SK-N-SH (cell line): ENCODE results near the gene GRM1. TPM values are rescaled to one million over a fixed set of nuclear protein-coding genes. Genes with fewer than 3 reads are reported as not detected.

Experiments used
- CTCF ChIA-PET: fragments of 300-600, 350-600 bp; formaldehyde crosslinking; extraction: SDS; loops from one replicate; lab custom pipeline; 2021; lab: Yijun Ruan, JAX
- POLR2A ChIA-PET: fragments of 350-600 bp; sonication (Branson Sonifier 250); formaldehyde crosslinking; extraction: SDS; loops from one replicate; lab custom pipeline; 2020; ENCODE audit warnings: antibody characterized with exemption, inconsistent platforms; lab: Yijun Ruan, JAX
- DNase-seq: peaks from one replicate; pipeline ENCODE4 v3.0.0; 2012
- H2AFZ ChIP-seq: fragments of 200-600 bp; sonication (generic); 2 replicates; pipeline ENCODE4 v1.8.1; 2016; ENCODE audit warnings: antibody characterized with exemption, mild to moderate bottlenecking, low read depth
- H3F3A ChIP-seq: fragments of 200-600 bp; sonication (generic); replicated peaks from 2 replicates; pipeline ENCODE3; 2016; ENCODE audit warnings: antibody characterized with exemption, mild to moderate bottlenecking; ENCODE audit not compliant: insufficient read depth
- H3K27ac ChIP-seq, 2 experiments: fragments of 200-500 bp in 1 of 2; fragments of 200-600 bp in 1 of 2; sonication (Bioruptor generic) in 1 of 2; sonication (generic), shearing (Covaris generic) in 1 of 2; 2 replicates each; pipeline versions ENCODE4 v1.5.1 to v1.6.1; 2014 to 2016; ENCODE audit warnings: low read depth in 2 of 2, inconsistent platforms in 1 of 2, low read length in 1 of 2, mild to moderate bottlenecking in 1 of 2, mixed read lengths in 1 of 2
- H3K27me3 ChIP-seq: fragments of 200-600 bp; sonication (generic), shearing (Covaris generic); 2 replicates; pipeline ENCODE4 v1.6.1; 2016; ENCODE audit warnings: mixed run types; ENCODE audit not compliant: insufficient read depth
- H3K36me3 ChIP-seq, 2 experiments: fragments of 200-500 bp in 1 of 2; fragments of 200-600 bp in 1 of 2; sonication (Bioruptor generic) in 1 of 2; sonication (generic) in 1 of 2; replicated peaks in 1 of 2; 2 replicates each; pipeline versions ENCODE3 to v1.5.1; 2014 to 2016; ENCODE audit warnings: low read length in 1 of 2, mild to moderate bottlenecking in 1 of 2; ENCODE audit not compliant: insufficient read depth in 2 of 2, control insufficient read depth in 1 of 2
- H3K4me1 ChIP-seq, 2 experiments: fragments of 200-500 bp in 1 of 2; fragments of 200-600 bp in 1 of 2; sonication (Bioruptor generic) in 1 of 2; sonication (generic), shearing (Covaris generic) in 1 of 2; 2 replicates each; pipeline versions ENCODE4 v1.5.1 to v1.6.1; 2014 to 2016; ENCODE audit warnings: low read depth in 1 of 2, low read length in 1 of 2, mixed run types in 1 of 2; ENCODE audit not compliant: insufficient read depth in 2 of 2, control insufficient read depth in 1 of 2
- H3K4me2 ChIP-seq: fragments of 200-600 bp; sonication (generic), shearing (Covaris generic); 2 replicates; pipeline ENCODE4 v1.6.1; 2017; ENCODE audit warnings: mixed run types
- H3K4me3 ChIP-seq, 2 experiments: fragments of 200-500 bp in 1 of 2; fragments of 200-600 bp in 1 of 2; sonication (Bioruptor generic) in 1 of 2; sonication (generic), shearing (Covaris generic) in 1 of 2; 2 replicates each; pipeline versions ENCODE4 v1.5.1 to v1.8.1; 2014 to 2016; ENCODE audit warnings: low read depth in 2 of 2, inconsistent platforms in 1 of 2, low read length in 1 of 2, mild to moderate bottlenecking in 1 of 2, mixed read lengths in 1 of 2, moderate library complexity in 1 of 2
- H3K79me2 ChIP-seq: fragments of 200-600 bp; sonication (generic); 2 replicates; pipeline ENCODE4 v1.8.1; 2017; ENCODE audit warnings: mild to moderate bottlenecking; ENCODE audit not compliant: insufficient read depth
- H3K9ac ChIP-seq: fragments of 200-600 bp; sonication (generic); 2 replicates; pipeline ENCODE4 v1.6.1; 2017; ENCODE audit warnings: mixed run types
- H3K9me2 ChIP-seq: fragments of 200-600 bp; sonication (generic); 2 replicates; pipeline ENCODE4 v1.6.1; 2017; ENCODE audit warnings: mixed run types
- H3K9me3 ChIP-seq: fragments of 200-600 bp; sonication (generic); 2 replicates; pipeline ENCODE4 v1.6.1; 2017; ENCODE audit warnings: mixed run types, mild to moderate bottlenecking, moderate library complexity
- H4K20me1 ChIP-seq: fragments of 200-600 bp; sonication (generic); 2 replicates; pipeline ENCODE4 v1.6.1; 2017; ENCODE audit warnings: mild to moderate bottlenecking, mixed run types; ENCODE audit not compliant: insufficient read depth
- ELF1 ChIP-seq: IDR thresholded peaks from 2 replicates; pipeline ENCODE4 v1.4.0; 2012
- EZH2phosphoT487 ChIP-seq: fragments of 200-600 bp; sonication (generic); IDR thresholded peaks from 2 replicates; pipeline ENCODE4 v1.6.1; 2017; ENCODE audit warnings: low read depth, mixed run types, mild to moderate bottlenecking, antibody characterized with exemption, moderate library complexity, borderline replicate concordance
- FOSL2 ChIP-seq: IDR thresholded peaks from 2 replicates; pipeline ENCODE4 v1.4.0; 2012; ENCODE audit warnings: low read depth, mild to moderate bottlenecking, moderate library complexity, borderline replicate concordance
- MAX ChIP-seq: IDR thresholded peaks from 2 replicates; pipeline ENCODE4 v1.4.0; 2012; ENCODE audit warnings: low read depth
- NRF1 ChIP-seq: IDR thresholded peaks from 2 replicates; pipeline ENCODE4 v1.6.1; 2012; ENCODE audit warnings: low read depth, mild to moderate bottlenecking, low read length
- YY1 ChIP-seq: IDR thresholded peaks from 2 replicates; pipeline ENCODE4 v1.4.0; 2012; ENCODE audit warnings: low read depth, mild to moderate bottlenecking
- WGBS: methylation state at CpG from one replicate; pipeline ENCODE4 v1.1.6; 2017; ENCODE audit warnings: low lambda C conversion rate; 5-methylcytosine and 5-hydroxymethylcytosine counted together
- polyA plus RNA-seq, 3 experiments: library from polyadenylated mRNA; depleted of rRNA; stranded (reverse); fragments of >200 nt; gene quantifications; 2 replicates each; pipeline ENCODE4 v1.2.3, GENCODE V29; 2012
- TF ChIP-seq, protein P1 (sequence below): fragments of 150-350 bp; IDR thresholded peaks from 2 replicates; pipeline ENCODE4 v1.6.1; 2017; ENCODE audit warnings: antibody characterized with exemption, low read length, low read depth, borderline replicate concordance

GRM1 gene
- polyA plus RNA-seq, 1 of the 3 experiments (the other 2 are of a cell fraction) = 0.05 TPM

GRCh38 chr6:146123616-146124015 is 94.8 kb downstream of the GRM1 start:
- Histone ChIP-seq H2AFZ (no peak overlapping the region), H3K4me1 (no peaks in the 10 kb centered on the region), H3K4me3 (no peak overlapping the region), H3K9me2 (no peaks in the 10 kb centered on the region), H3K9me3 (no peaks in the 10 kb centered on the region), H3K27ac (no peak overlapping the region), H3K79me2 (no peaks in the 10 kb centered on the region), H4K20me1 (no peaks in the 10 kb centered on the region), H3K36me3 (no peaks in the 10 kb centered on the region), H3K4me2 (no peak overlapping the region), H3K9ac (no peak overlapping the region), H3F3A (no peaks in the 10 kb centered on the region), H3K27me3 (no peaks in the 10 kb centered on the region)
- TF ChIP-seq MAX = no peak
- TF ChIP-seq, protein P1, sequence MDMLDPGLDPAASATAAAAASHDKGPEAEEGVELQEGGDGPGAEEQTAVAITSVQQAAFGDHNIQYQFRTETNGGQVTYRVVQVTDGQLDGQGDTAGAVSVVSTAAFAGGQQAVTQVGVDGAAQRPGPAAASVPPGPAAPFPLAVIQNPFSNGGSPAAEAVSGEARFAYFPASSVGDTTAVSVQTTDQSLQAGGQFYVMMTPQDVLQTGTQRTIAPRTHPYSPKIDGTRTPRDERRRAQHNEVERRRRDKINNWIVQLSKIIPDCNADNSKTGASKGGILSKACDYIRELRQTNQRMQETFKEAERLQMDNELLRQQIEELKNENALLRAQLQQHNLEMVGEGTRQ = no peak
- CTCF ChIA-PET = no interaction called here
- POLR2A ChIA-PET = no interaction called here
- DNase-seq = no peak
- WGBS = 2% methylated on average over 4 of the region's 4 CpGs

GRCh38 chr6:146127447-146128215 is 98.8 kb downstream of the GRM1 start:
- ChIA-PET CTCF (no interaction called here), POLR2A (no interaction called here)
- Histone ChIP-seq H3K4me1 (no peaks in the 10 kb centered on the region), H3K27ac (no peak overlapping the region), H3K27me3 (no peaks in the 10 kb centered on the region), H3K4me2 (no peak overlapping the region), H2AFZ (no peak overlapping the region), H3K4me3 (no peak overlapping the region), H3K79me2 (no peaks in the 10 kb centered on the region), H4K20me1 (no peaks in the 10 kb centered on the region), H3K9ac (no peak overlapping the region), H3K9me3 (no peaks in the 10 kb centered on the region), H3K9me2 (no peaks in the 10 kb centered on the region), H3F3A (no peaks in the 10 kb centered on the region), H3K36me3 (no peaks in the 10 kb centered on the region)
- no peak for DNase-seq
- WGBS = 0% methylated on average over 1 of the region's 2 CpGs
- no peak for TF ChIP-seq FOSL2
- TF ChIP-seq EZH2phosphoT487 = no peak

DNA sequence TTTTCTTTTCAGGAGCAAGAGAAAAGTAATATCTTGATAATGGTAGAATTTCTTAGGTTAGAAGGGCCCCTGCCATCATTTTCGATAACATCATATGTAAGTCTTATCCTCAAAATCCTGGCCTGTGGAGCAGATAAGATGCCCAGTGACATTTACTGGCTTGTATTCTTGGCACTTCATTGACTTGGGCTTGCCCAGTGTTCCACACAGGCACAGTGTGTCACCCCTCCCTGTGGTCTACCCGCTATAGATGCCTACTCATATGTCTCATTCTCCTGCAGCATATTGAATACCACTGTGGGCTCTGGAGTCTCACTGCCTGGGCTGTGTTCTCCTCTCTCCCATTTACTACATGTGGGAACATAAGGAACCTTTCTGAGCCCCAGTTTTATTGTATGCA is 105.0 kb downstream of the GRM1 start:
- TF ChIP-seq NRF1 (no peak), FOSL2 (no peak), ELF1 (no peak), YY1 (no peak)
- no peak for DNase-seq
- Histone ChIP-seq H3K4me1 (no peaks in the 10 kb centered on the region), H3K9me2 (no peaks in the 10 kb centered on the region), H3K4me3 (no peak overlapping the region), H2AFZ (no peak overlapping the region), H3K27me3 (no peaks in the 10 kb centered on the region), H3K9ac (no peak overlapping the region), H3F3A (no peaks in the 10 kb centered on the region), H3K79me2 (no peaks in the 10 kb centered on the region), H3K36me3 (no peaks in the 10 kb centered on the region), H3K27ac (no peak overlapping the region), H4K20me1 (no peaks in the 10 kb centered on the region), H3K4me2 (no peak overlapping the region), H3K9me3 (no peaks in the 10 kb centered on the region)
- ChIA-PET POLR2A (no interaction called here), CTCF (no interaction called here)
- 27% methylated on average over 2 of the region's 2 CpGs for WGBS
